Activated CD4-positive, CD25-positive, alpha-beta regulatory T cell treated with anti-CD3 and anti-CD28 coated beads, Interleukin-2, amount 50 U/mL, for 16 hours (primary cell): Measurements from ENCODE around the gene TLCD5.
A peak's percentile ranks its signal among the peaks of the same experiment; 100 is the strongest.

ENCODE experiments used
- DNase-seq: peaks from one replicate; pipeline ENCODE4 v3.0.0-alpha.2; 2020; ENCODE audit warnings: low read depth, low spot score

TLCD5 gene

GRCh38 chr11:120307476-120307875 lies 17.6 kb upstream of the TLCD5 start:
- DNase-seq, result no peak

GRCh38 chr11:120308081-120308480 lies 17.0 kb upstream of the TLCD5 start:
- DNase-seq, result no peak

GRCh38 chr11:120310870-120311269 lies 14.2 kb upstream of the TLCD5 start:
- DNase-seq, result no peak

GRCh38 chr11:120314861-120315260 lies 10.2 kb upstream of the TLCD5 start:
- DNase-seq, result no peak

- DNase-seq, result no peak
These were observed 8.0 kb upstream of the TLCD5 start for GRCh38 chr11:120316880-120317688.

GRCh38 chr11:120317689-120318480 lies 7.2 kb upstream of the TLCD5 start:
- DNase-seq, result no peak

- DNase-seq, result no peak
These were observed 6.2 kb upstream of the TLCD5 start for GRCh38 chr11:120318906-120319305.

GRCh38 chr11:120326228-120326627 lies 1.1 kb downstream of the TLCD5 start:
- DNase-seq, result no peak

GRCh38 chr11:120326845-120327281 lies 1.8 kb downstream of the TLCD5 start:
- no peak for DNase-seq

GRCh38 chr11:120327311-120327710 lies 2.2 kb downstream of the TLCD5 start:
- DNase-seq, result no peak

- no peak for DNase-seq
These were observed 4.5 kb downstream of the TLCD5 start for GRCh38 chr11:120329556-120329955.

GRCh38 chr11:120330045-120330444 lies 4.9 kb downstream of the TLCD5 start:
- DNase-seq, result no peak

GRCh38 chr11:120331301-120331996 lies 6.3 kb downstream of the TLCD5 start:
- DNase-seq, result no peak

- no peak for DNase-seq
These were observed 8.0 kb downstream of the TLCD5 start for GRCh38 chr11:120332822-120333716.

- no peak for DNase-seq
These were observed 8.7 kb downstream of the TLCD5 start for GRCh38 chr11:120333801-120334200.

GRCh38 chr11:120334332-120334731 lies 9.2 kb downstream of the TLCD5 start:
- no peak for DNase-seq

- peak; percentile 46 for DNase-seq
These were observed 9.9 kb downstream of the TLCD5 start for GRCh38 chr11:120334894-120335462.

GRCh38 chr11:120335556-120335907 lies 10.4 kb downstream of the TLCD5 start:
- no peak for DNase-seq

- peak; percentile 36 for DNase-seq
These were observed 11.0 kb downstream of the TLCD5 start, which contains the start of gene ARHGEF12 for GRCh38 chr11:120335908-120336640. ARHGEF12 (plus strand) TSS chr11:120336413; CDS start chr11:120337244, 831 bp downstream.
